HG03354 (cell line): ENCODE results near the gene SDR39U1.

Experiments
- ATAC-seq: cut with Tn5 transposase; IDR thresholded peaks from one replicate; pipeline ENCODE4 v1.9.1; 2021; ENCODE audit warnings: mild to moderate bottlenecking; ENCODE audit not compliant: unreplicated experiment, poor library complexity, severe bottlenecking

Gene SDR39U1

GRCh38 chr14:24415421-24416253 lies 26.9 kb downstream of the SDR39U1 start:
- no peak for ATAC-seq

- ATAC-seq: no peak
These were observed 27.7 kb downstream of the SDR39U1 start for GRCh38 chr14:24414732-24415420.

- ATAC-seq: no peak
These were observed 28.5 kb downstream of the SDR39U1 start for GRCh38 chr14:24414077-24414476.

- no peak for ATAC-seq
These were observed 30.9 kb downstream of the SDR39U1 start for GRCh38 chr14:24411443-24412389.

- ATAC-seq: no peak
These were observed 32.6 kb downstream of the SDR39U1 start for GRCh38 chr14:24409956-24410355.

GRCh38 chr14:24409192-24409591 lies 33.4 kb downstream of the SDR39U1 start:
- no peak for ATAC-seq

GRCh38 chr14:24408764-24409163 lies 33.8 kb downstream of the SDR39U1 start:
- ATAC-seq: no peak

- ATAC-seq: no peak
These were observed 34.8 kb downstream of the SDR39U1 start for GRCh38 chr14:24407608-24408325.

GRCh38 chr14:24406416-24406815 lies 36.2 kb downstream of the SDR39U1 start:
- ATAC-seq: no peak

GRCh38 chr14:24404814-24405213 lies 37.8 kb downstream of the SDR39U1 start:
- no peak for ATAC-seq

- no peak for ATAC-seq
These were observed 39.1 kb downstream of the SDR39U1 start for GRCh38 chr14:24403294-24403998.

GRCh38 chr14:24401810-24402702 lies 40.5 kb downstream of the SDR39U1 start:
- ATAC-seq: no peak

GRCh38 chr14:24399999-24400718 lies 42.4 kb downstream of the SDR39U1 start:
- no peak for ATAC-seq

- ATAC-seq: no peak
These were observed 43.1 kb downstream of the SDR39U1 start for GRCh38 chr14:24399447-24399822.

GRCh38 chr14:24398653-24399446 lies 43.7 kb downstream of the SDR39U1 start, which contains the start of gene NYNRIN:
Gene NYNRIN, plus strand, starts transcription at chr14:24399003. Its CDS starts 244 bp downstream, at chr14:24399247.
- ATAC-seq: no peak

GRCh38 chr14:24398293-24398652 lies 44.3 kb downstream of the SDR39U1 start:
- no peak for ATAC-seq
